HG02840 (cell line): ENCODE results near the gene LRRIQ1.

Experiments used
- ATAC-seq: cut with Tn5 transposase; IDR thresholded peaks from one replicate; pipeline ENCODE4 v1.9.1; 2021; ENCODE audit warnings: mild to moderate bottlenecking, moderate library complexity, moderate number of reproducible peaks; ENCODE audit not compliant: unreplicated experiment, low FRiP score

The LRRIQ1 gene

DNA sequence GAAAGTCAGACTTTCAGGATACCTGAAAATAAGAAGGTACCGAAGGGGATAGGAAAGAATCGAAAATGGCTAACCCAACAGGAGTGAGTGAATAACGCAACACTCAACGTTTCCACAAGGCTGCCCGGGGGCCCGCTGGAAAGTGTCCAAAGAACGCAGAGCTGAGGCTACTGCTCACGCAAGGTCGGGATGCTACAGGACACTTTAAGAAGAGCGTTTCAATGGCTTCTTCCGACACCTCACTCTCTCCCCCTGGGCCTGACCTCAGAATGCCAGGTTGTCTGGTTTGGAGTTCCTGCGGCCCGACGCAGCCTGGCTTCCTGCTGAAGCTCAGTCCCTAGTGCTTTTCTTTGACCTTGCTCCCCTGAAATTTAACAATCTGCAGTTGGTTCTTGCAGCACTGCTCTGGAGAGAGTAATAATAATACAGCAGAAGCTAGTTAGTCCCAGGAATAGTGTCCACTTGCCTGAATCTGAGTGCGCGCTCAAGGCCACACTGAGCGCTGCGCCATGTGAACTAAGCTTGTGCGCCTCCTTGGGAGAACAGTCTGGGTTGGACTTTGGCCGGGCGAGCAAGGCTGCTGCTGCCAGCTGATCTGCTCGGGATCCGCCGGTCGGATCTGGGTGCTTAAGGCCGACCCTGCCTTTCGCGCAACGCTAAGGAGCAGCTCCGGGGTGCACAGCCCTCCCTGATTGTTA, 241.9 kb downstream of the LRRIQ1 start:
- no peak for ATAC-seq

- no peak for ATAC-seq
Observed at GRCh38 chr12:85278598-85279448, 242.7 kb downstream of the LRRIQ1 start.

- no peak for ATAC-seq
Observed at GRCh38 chr12:85279449-85280164, 243.5 kb downstream of the LRRIQ1 start.

- ATAC-seq = peak; percentile 51
Observed at GRCh38 chr12:85280165-85280983, 244.2 kb downstream of the LRRIQ1 start, which contains the start of gene ALX1. Gene ALX1 (plus strand): TSS chr12:85280220. CDS start chr12:85280262, 42 bp downstream.

DNA sequence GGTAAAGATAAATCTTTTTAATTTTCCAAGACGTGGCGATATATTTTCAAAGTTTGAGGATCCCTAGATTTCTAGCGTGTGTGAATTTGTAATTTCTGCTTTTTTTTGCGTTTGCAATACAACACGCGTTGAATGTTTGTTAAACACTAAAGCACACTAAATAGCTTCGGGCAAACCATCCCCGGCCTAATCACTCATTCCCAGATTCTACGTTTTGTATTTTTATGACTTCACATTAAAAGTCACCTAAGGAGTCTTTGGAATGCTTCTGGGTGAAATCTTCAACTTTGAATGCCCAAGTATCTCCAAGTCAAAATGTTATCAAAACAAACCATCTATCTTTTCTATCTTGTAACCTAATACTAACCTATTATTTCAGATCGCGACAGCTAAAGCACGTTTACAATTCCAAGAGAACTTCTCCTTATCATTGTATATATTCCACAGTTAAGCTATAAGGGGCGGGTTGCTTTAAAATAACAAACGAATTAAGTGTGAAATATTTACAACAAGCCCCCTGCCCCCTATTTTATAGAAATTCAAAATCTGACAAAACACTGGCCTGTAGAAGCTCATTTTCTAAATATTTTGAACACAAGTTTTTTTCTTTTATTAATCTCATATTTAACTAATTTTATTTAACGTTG, 245.0 kb downstream of the LRRIQ1 start:
- no peak for ATAC-seq

DNA sequence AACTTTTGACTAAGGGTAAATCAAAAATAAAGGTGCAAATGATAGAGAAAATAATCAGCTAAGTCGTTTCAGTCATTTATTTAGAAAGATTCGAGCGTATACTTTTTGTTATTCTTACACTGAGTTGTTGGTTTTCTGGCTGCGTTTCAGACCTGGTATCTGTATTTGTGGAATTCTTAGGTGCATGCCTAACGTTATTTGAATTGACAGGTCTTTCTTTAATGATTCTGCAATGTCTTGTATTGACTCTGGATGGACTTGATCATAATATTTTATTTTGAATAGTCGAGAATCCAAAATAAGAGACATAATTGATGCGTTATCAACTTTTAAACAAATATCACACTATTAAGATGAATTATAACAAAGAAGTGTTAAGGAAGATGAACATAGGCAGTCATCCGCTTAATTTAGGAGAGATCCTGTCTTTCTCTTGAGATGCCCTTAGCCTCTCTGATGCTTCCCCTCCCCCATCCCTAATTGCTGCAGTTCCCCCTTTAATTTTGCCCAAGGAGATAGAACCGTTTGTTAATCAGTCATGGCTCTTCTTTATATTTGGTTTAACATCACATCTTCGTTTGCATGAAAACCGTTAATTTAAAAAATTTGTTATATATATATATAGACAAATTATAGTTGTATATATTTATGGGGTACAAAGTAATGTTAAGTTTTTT, 245.6 kb downstream of the LRRIQ1 start:
- no peak for ATAC-seq

GRCh38 chr12:85283560-85283959, 247.4 kb downstream of the LRRIQ1 start:
- ATAC-seq = no peak
